ENCODE data around the gene NOP16.

Gene NOP16

DNA sequence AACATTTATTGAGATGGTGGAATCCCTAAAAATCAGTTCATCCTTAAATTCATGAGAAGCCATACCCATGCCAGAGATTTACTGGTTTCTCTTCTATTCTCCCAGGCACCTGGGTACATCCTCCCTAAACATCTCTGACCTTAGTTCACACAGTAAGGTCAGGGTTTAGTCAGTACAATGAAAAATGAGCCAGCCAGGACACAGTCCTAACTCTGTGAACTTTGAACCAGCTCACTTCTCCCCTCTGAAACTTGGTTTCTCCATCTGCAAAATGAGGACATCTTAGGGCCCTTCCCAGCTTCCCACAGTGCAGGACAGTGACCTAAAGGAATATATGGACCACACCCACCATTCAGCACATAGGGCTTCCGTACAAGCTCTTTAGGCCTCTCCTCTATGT is 1.9 kb downstream of the NOP16 start:
- TF ChIP-seq CTCF (IDR thresholded peaks at IDR 0.05; ENCODE audit: borderline replicate concordance, insufficient read depth, low read depth, low read length): no peak
- H3K4me3 ChIP-seq (ENCODE audit: low read depth, low read length): no peak overlapping the region

DNA sequence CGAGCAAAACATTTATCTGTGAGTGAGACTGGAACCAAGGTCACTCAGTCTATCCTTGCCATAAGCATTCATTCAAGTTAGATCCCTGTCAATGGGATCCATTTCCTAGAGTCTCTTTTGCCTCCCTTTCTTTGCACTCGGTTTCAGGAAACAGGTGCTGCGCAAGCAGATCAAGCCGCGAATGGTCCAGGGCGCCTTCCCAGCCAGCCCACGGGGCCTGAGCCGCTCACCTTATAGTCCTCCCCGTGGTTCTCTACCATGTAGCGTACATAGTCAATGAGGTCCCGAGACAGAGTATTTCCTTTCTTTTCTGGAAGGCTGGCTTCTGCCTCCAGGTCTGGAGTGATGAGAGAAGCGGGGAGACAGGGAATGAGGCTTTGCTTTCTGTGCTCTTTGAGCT is 3.4 kb downstream of the NOP16 start:
- H3K4me3 ChIP-seq (ENCODE audit: low read depth, low read length): no peak overlapping the region
- no peak for TF ChIP-seq CTCF (IDR thresholded peaks at IDR 0.05; ENCODE audit: borderline replicate concordance, insufficient read depth, low read depth, low read length)

DNA sequence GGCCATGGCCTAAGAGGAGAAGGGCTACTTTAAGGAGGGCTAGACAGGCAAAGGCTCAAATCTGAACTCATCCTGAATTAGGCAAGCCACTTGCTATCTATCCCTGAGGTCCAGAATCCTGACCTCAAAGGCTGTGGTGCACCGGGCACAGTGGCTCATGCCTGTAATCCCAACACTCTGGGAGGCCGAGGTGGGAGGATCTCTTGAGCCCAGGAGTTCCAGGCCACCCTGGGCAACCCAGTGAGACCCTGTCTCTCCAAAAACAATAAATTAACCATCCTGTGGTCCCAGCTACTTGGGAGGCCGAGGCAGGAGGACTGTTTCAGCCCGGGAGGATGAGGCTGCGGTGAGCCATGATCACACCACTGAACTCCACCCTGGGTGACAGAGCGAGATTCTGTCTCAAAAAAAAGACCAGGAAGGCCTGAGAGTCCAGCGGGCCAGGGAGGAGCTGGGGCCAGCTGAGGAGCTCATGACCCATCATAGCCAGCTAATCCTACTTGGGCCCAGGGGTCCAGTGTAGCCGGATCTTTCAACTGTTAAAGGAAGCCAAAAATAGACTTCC is 4.0 kb downstream of the NOP16 start:
- TF ChIP-seq CTCF (IDR thresholded peaks at IDR 0.05; ENCODE audit: borderline replicate concordance, insufficient read depth, low read depth, low read length): no peak
- H3K4me3 ChIP-seq (ENCODE audit: low read depth, low read length): no peak overlapping the region

DNA sequence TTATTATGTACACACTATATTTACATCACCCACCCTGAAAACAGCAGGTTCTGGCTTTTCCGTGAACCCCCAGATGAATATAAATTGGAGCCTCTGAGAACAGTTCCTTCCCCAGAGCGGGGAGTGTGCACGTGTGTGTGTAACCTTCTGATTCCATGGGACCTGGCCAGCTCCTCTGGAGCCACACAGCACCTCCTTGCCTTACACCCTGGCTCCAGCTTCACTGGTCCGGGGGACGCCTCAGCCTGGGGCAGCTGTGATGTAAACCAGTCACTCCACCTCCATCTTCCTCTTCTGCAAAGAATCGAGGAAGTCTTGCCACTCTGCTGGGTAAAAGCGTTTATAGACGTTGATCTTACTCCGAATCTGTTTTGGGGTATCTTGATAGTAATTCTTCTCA is 4.4 kb downstream of the NOP16 start:
- no peak for TF ChIP-seq CTCF (IDR thresholded peaks at IDR 0.05; ENCODE audit: borderline replicate concordance, insufficient read depth, low read depth, low read length)
- no peak overlapping the region for H3K4me3 ChIP-seq (ENCODE audit: low read depth, low read length)

DNA sequence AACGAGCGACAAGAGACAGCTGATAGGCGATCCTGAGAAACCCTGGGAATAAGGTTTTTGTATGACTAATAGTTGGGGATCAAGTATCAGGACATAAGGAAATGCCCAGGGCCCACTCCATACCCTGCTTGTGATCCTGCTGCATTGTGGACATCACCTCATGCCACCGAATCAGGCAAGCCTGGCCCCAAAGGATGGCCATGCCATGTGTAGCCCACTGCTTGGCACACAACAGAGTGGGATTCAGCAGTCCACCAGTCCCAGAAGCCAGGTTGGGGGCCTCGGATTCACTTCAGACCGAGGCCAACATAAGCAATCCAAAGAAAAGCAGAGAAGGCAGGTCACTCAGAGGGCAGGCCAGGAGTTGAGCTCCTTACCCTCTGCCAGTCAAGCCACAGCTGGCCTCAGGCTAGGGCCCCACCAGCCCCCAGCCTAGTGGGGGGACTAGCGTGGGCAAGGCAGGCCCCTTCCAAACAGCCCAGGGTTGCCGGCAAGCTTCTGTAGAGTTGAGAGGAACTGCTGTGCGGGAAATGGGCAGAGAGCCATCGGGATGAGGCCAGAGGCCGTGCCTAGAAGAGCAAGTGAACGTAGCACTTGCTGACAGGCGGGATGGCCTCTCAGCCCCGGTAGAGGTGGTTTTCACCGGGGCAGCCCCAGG is 5.0 kb downstream of the NOP16 start:
- H3K4me3 ChIP-seq (ENCODE audit: low read depth, low read length): no peak overlapping the region
- TF ChIP-seq CTCF (IDR thresholded peaks at IDR 0.05; ENCODE audit: borderline replicate concordance, insufficient read depth, low read depth, low read length): no peak

DNA sequence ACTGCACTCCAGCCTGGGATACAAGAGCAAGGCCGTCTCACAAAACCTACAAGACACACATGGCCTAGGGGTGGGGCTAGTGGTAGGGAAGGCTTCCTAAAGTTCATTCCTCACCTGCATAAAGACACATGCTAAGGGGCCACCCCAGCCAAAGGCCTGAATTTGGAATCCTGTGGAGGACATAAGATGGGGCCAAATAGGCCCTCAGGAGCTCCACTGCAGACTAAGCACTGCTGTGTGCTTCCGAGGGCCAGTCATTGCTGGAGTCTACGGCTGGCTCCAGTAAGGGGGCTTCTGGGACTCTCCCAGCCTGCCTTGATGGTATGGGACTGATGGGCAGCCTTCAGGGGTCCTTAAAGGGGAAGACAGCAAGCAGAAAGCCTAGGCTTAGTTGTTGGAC is 5.7 kb downstream of the NOP16 start:
- TF ChIP-seq CTCF (IDR thresholded peaks at IDR 0.05; ENCODE audit: borderline replicate concordance, insufficient read depth, low read depth, low read length): no peak
- no peak overlapping the region for H3K4me3 ChIP-seq (ENCODE audit: low read depth, low read length)

DNA sequence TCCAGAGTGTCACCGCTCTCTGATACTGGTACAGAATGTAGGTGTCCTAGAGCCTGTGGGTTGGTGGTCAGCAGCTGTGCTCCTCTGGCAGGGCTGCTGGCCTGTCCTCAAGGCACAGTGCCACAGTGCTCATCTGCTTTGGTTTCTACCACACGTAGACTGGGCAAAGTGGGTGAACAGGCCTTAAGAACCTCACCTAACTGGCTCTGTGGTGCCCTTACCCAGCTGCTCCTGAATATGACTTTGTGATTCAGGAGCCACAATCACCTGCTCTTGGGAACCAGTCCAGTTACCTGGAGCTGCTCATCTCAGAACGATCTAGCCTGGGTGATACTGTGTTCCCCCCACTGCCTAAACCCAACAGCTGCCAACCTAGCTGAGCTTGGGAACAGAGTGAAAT is 6.4 kb downstream of the NOP16 start:
- no peak overlapping the region for H3K4me3 ChIP-seq (ENCODE audit: low read depth, low read length)
- no peak for TF ChIP-seq CTCF (IDR thresholded peaks at IDR 0.05; ENCODE audit: borderline replicate concordance, insufficient read depth, low read depth, low read length)
